Glomerular endothelial cell (primary cell): ENCODE data around the gene DCD. TPM values are rescaled to one million over a fixed set of nuclear protein-coding genes. Genes with fewer than 3 reads are reported as not detected.
"Not testable (repeated sequence)": the region's sequence is repeated elsewhere in the genome, so short reads cannot be mapped to it uniquely, and the experiment has no call there.

Experiments used
- DNase-seq: peaks from one replicate; pipeline ENCODE4 v3.0.0-alpha.2; 2011; ENCODE audit warnings: low read depth, low spot score; ENCODE audit errors: extremely low read depth
- total RNA-seq: library from RNA; depleted of rRNA; stranded (reverse); fragments of >200 nt; gene quantifications from 2 replicates; pipeline ENCODE4 v1.2.3, GENCODE V29; 2015

DCD gene, protein sequence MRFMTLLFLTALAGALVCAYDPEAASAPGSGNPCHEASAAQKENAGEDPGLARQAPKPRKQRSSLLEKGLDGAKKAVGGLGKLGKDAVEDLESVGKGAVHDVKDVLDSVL
- not detected in 2 replicates for total RNA-seq

DNA sequence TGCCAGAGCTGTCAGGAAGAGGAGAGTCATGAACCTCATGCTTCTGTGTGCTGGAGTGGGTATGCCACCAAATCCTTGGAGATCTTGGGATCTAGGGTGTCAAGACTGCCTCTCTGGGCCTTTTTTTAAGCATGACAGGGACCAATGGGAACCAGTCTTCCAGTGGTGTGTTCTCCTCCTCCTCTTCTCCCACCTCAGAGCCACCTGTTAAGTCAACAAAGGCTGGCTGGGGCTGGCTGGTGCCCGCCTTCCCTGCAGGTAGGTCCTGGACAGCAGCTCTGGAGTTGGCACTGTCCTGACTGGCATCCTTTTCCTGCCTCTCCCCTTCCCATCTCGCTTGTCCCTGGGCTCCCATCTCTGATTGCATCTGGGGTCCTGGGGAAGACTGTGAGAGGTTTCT lies at the start of gene DCD:
TSS of gene DCD (minus strand) at position 101 of the 400 bp plus-strand sequence. CDS start at position 39, 62 bp downstream.
- no peak for DNase-seq

- no peak for DNase-seq
Observed at GRCh38 chr12:54697851-54698250, 49.7 kb upstream of the DCD start.

GRCh38 chr12:54692353-54692752 lies 44.2 kb upstream of the DCD start:
- no peak for DNase-seq

- no peak for DNase-seq
Observed at GRCh38 chr12:54689984-54690383, 41.8 kb upstream of the DCD start.

DNA sequence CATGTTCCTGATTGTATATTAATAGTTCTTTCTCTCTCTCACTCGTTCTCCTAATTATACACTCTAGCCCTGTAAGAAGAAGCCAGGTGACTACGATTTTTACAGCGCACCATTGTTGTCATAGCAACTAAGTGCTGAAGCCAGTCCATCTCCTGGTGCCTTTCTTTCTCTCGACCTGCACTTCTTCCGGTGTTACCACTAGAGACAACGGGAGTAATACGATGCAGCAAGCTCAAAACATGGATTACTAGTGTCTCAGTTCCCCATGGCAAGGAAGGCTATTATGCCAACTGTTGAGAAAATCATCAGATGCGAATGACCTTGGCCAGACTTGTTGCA lies 40.8 kb upstream of the DCD start:
- DNase-seq = no peak

DNA sequence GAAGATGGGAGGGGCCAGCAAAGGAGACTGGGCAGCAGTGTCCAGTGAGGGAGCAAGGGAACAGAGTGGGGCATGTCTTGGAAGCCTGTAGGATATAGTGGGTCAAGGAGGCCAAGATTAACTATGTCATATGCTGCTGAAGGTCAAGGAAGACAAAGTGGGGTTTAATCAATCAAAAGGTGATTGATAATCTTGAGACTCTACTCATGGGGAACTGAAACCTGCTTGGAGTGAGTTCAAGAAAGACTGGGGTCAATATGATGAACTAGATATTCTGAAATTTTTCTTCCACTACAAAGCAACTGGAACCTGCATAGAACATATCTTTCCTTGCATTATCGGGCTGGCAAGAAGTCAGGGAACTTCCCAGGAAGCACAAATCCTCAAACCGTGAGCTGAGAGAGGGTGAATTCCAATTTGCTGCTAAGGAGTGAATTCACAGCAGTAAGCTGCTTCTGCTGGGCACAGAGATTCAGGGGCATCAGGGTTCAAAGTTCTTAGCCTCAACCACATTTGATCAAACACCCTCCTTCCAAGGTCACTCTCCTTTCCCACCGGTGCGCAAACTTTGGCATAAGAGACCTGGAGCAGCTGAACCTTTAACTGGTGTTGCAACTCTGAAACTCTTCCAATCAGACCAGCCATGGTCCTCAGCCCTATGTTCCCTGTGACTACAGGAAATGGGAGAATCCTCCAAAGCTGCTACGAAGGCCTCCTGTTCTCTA lies 40.3 kb upstream of the DCD start:
- DNase-seq = no peak

DNA sequence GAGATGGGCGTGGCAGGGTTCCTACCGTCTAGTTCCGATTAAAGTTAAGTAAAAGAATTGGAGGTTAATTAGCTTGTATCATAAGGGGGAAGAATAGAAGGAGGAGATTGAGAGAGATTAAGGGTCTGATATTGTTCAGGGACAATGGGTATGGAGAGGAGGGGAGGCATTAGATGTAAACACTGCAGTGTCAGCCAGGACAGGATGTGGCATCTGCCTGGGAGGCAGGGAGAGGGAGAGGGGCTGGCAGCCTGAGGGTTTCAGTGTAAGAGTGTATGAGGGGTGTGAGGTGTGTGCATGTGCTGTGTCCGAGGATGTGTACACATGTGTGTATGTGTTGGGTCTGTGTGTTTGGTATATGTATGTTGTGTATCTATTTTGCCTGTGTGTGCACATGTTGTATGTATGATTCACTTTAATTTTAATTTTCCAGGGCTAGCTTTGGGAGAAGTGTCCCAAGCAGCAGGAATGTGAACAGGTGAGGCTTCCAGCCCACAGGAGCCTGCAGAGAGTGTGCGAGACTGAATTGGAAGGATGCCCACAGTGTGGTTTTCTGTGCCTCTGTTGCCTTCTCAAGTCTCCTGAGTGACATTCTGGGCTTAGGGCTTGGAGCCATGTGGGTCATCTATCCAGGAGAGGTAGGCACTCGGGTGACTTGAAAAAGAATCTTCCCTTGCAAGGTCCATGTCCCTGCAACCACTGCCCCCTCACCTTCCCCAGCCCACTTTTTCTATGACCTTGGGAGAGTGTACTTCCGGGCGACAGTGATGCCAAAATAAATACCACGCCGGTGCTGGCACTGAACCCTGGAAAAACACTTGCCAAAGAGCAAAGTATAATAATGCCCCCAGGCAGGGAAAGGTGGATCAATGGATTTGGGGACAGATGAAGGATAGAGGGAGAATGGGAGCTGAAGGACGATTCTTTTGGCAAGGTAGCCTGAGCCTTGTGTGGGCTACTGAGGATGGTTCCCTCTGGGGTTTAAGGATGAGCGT lies 36.8 kb upstream of the DCD start:
- DNase-seq = no peak

DNA sequence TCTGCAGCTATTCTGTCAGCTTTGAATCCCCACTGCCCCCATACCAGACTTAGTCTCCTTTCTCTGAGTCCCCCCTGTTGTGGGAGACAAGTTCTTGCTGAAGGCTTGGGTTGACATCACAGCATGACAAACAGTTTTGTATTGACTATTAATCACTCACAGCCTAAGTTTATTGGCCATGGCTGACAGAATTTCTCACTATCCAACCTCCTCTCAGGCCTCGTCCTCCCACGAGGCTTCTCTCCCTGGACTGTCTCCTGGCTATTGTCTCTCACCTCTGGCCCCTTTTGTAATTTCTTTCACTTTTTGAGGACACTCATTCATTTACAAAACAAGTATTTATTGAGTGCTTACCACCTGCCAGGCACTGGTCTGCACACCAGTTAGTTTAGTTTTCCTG lies 35.2 kb upstream of the DCD start:
- DNase-seq = no peak

- DNase-seq = no peak
Observed at GRCh38 chr12:54682674-54683073, 34.5 kb upstream of the DCD start.

DNA sequence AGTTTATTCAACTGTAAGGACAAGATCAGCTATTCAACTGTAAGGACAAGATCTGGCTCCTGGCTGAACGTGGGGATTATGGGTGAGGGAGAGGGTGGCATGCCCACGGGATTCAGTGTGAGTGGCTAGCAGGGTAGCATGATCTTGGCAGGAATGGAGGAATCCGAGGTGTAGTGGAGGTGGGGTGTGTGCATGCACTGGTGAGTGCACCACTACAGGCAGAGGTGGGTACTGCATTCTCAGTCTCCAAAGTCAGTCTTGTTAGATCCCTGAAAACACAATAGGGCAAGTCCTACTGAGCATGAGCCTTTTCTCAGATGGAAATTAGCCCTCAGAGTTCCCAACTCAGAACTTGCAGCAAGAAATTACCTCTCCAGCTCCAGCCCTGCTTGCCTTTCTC lies 32.2 kb upstream of the DCD start:
- DNase-seq = no peak

- no peak for DNase-seq
Observed at GRCh38 chr12:54678131-54678530, 30.0 kb upstream of the DCD start.

- DNase-seq = no peak
Observed at GRCh38 chr12:54667945-54668344, 19.8 kb upstream of the DCD start.

- DNase-seq = no peak
Observed at GRCh38 chr12:54666008-54666407, 17.8 kb upstream of the DCD start.

DNA sequence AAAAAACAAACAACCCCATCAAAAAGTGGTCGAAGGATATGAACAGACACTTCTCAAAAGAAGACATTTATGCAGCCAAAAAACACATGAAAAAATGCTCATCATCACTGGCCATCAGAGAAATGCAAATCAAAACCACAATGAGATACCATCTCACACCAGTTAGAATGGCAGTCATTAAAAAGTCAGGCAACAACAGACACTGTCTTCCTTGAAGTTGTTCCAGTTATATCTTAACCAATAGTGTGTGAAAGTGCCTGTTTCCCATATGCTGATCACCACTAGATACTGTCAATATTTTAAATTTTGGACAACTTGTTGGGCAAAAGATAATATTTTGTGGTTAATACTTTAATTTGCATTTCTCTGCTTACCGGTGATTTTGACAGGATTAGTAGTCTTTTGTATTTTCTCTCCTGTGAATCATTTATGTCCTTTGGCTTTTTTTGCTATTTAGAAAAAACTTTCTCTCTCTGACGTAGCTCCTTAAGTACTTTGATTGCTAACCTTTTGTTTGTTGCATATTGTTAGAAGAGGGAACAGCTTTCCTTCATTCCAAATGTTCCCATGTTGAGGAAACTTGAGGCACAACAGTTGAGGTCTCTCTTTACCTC lies 17.0 kb upstream of the DCD start:
- not testable (repeated sequence) for DNase-seq

- no peak for DNase-seq
Observed at GRCh38 chr12:54663603-54664002, 15.4 kb upstream of the DCD start.

DNA sequence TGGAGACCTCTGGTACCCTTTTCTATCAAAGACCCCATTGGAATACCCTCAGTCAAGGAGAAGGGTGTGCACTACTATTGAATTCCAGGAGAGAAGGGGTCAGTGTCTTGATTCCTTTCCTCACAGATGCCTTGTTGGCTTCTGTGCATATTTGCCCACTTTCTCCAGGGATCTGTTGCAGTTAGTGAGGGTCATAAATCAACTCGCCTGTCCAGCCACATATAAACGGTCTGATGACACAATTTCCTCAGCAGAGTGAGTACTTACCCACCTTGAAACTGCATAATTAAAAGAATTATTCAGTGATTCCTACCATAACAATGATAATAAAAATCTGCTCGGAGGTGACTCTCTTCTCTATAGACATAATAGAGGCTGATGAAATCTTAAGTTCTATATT lies 13.9 kb upstream of the DCD start:
- DNase-seq = no peak

GRCh38 chr12:54661048-54661447 lies 12.9 kb upstream of the DCD start:
- no peak for DNase-seq

GRCh38 chr12:54660320-54660962 lies 12.3 kb upstream of the DCD start:
- DNase-seq = no peak

GRCh38 chr12:54658306-54659264 lies 10.4 kb upstream of the DCD start:
- no peak for DNase-seq
